Keratinocyte (primary cell): Measurements from ENCODE around the gene VAMP4. TPM values are rescaled to one million over a fixed set of nuclear protein-coding genes. Genes with fewer than 3 reads are reported as not detected.

ENCODE experiments used
- DNase-seq: peaks from one replicate; pipeline ENCODE4 v3.0.0-alpha.2; 2011; ENCODE audit warnings: low read depth, missing footprints, low spot score
- FAIRE-seq: peaks from 2 replicates; lab custom pipeline; 2011; peaks lifted over from hg19 to GRCh38; lab: Jason Lieb, UNC
- H2AFZ ChIP-seq: 2 replicates; pipeline ENCODE4 v1.6.0; 2012; ENCODE audit warnings: low read length, control low read depth, inconsistent platforms; ENCODE audit not compliant: control insufficient read depth
- H3K27ac ChIP-seq: 2 replicates; pipeline ENCODE4 v1.5.1; 2011; ENCODE audit warnings: low read length; ENCODE audit not compliant: control insufficient read depth, insufficient read depth
- H3K27me3 ChIP-seq: 3 replicates; pipeline ENCODE4 v1.6.0; 2011; ENCODE audit warnings: low read length; ENCODE audit not compliant: control insufficient read depth, insufficient read depth; ENCODE audit errors: extremely low read depth
- H3K36me3 ChIP-seq, 2 experiments: 2 replicates in 1 of 2; 3 replicates in 1 of 2; pipeline ENCODE4 v1.5.1; 2011; ENCODE audit warnings: low read length in 2 of 2, mild to moderate bottlenecking in 1 of 2; ENCODE audit not compliant: control insufficient read depth in 2 of 2, insufficient read depth in 2 of 2; ENCODE audit errors: extremely low read depth in 1 of 2
- H3K4me1 ChIP-seq: 3 replicates; pipeline ENCODE4 v1.5.1; 2011; ENCODE audit warnings: low read length; ENCODE audit not compliant: control insufficient read depth, insufficient read depth; ENCODE audit errors: extremely low read depth
- H3K4me2 ChIP-seq: 3 replicates; pipeline ENCODE4 v1.6.0; 2011; ENCODE audit warnings: low read depth, low read length; ENCODE audit not compliant: control insufficient read depth, insufficient read depth; ENCODE audit errors: extremely low read depth
- H3K4me3 ChIP-seq, 3 experiments: fragments of 200-600 bp in 1 of 3; sonication (generic) in 1 of 3; 2 replicates in 2 of 3; 3 replicates in 1 of 3; pipeline ENCODE4 v1.5.1; 2011 to 2016; ENCODE audit warnings: low read length in 3 of 3, mild to moderate bottlenecking in 3 of 3, control low read depth in 2 of 3, inconsistent platforms in 1 of 3, low read depth in 1 of 3, mixed read lengths in 1 of 3, mixed run types in 1 of 3, moderate library complexity in 1 of 3; ENCODE audit not compliant: control insufficient read depth in 2 of 3, insufficient read depth in 2 of 3; ENCODE audit errors: extremely low read depth in 1 of 3
- H3K79me2 ChIP-seq: 2 replicates; pipeline ENCODE4 v1.6.0; 2012; ENCODE audit warnings: low read length; ENCODE audit not compliant: control insufficient read depth, insufficient read depth
- H3K9ac ChIP-seq: 3 replicates; pipeline ENCODE4 v1.6.0; 2011; ENCODE audit warnings: low read length; ENCODE audit not compliant: control insufficient read depth, insufficient read depth; ENCODE audit errors: extremely low read depth
- H3K9me1 ChIP-seq: 3 replicates; pipeline ENCODE4 v1.6.0; 2011; ENCODE audit warnings: low read length; ENCODE audit not compliant: control insufficient read depth, insufficient read depth; ENCODE audit errors: extremely low read depth
- H3K9me3 ChIP-seq: 2 replicates; pipeline ENCODE4 v1.5.1; 2012; ENCODE audit warnings: low read depth, low read length; ENCODE audit not compliant: control insufficient read depth
- H4K20me1 ChIP-seq: 3 replicates; pipeline ENCODE4 v1.6.0; 2011; ENCODE audit warnings: low read length; ENCODE audit not compliant: control insufficient read depth, insufficient read depth; ENCODE audit errors: extremely low read depth
- CTCF ChIP-seq, 3 experiments: IDR thresholded peaks in 1 of 3; conservative IDR thresholded peaks in 1 of 3; optimal IDR thresholded peaks in 1 of 3; 2 replicates in 2 of 3; 3 replicates in 1 of 3; pipeline versions ENCODE3 to v1.5.1; 2011; ENCODE audit warnings: low read length in 3 of 3, mild to moderate bottlenecking in 3 of 3, moderate library complexity in 2 of 3, control low read depth in 1 of 3, inconsistent platforms in 1 of 3; ENCODE audit not compliant: insufficient read depth in 2 of 3; ENCODE audit errors: extremely low read depth in 1 of 3
- EZH2 ChIP-seq: IDR thresholded peaks from one replicate; pipeline ENCODE4 v1.6.1; 2012; ENCODE audit warnings: inconsistent platforms, mild to moderate bottlenecking, low read length, moderate library complexity
- dilution Hi-C: fragments of 300-500 bp; cut with MboI; formaldehyde crosslinking; loops from one replicate; pipeline ENCODE4 v1.7.0; 2020; ENCODE audit warnings: low sequenced_read_pairs; ENCODE audit not compliant: extremely low pct_ligation_motif_present
- polyA plus RNA-seq, 5 experiments: library from polyadenylated mRNA; depleted of rRNA in 3 of 5; stranded (reverse) in 3 of 5; stranded (forward) in 1 of 5; unstranded in 1 of 5; fragments of >200 nt; gene quantifications; 1 replicate in 1 of 5; 2 replicates in 3 of 5; 3 replicates in 1 of 5; pipeline versions ENCODE4 v1.2.1 to v1.2.3, GENCODE V29; 2011 to 2012; ENCODE audit warnings: missing spikeins in 2 of 5, low read depth in 1 of 5, low replicate concordance in 1 of 5

The VAMP4 gene
- polyA plus RNA-seq, 1 donor (not counting 4 experiments of a cell fraction or from before 2014, with no cell fraction given): 12.7 TPM

GRCh38 chr1:171748651-171749050, 6.8 kb upstream of the VAMP4 start:
- H2AFZ ChIP-seq: no peak overlapping the region
- no peak for DNase-seq
- H3K9ac ChIP-seq: no peak overlapping the region
- H3K9me3 ChIP-seq: no peaks in the 10 kb centered on the region
- H3K79me2 ChIP-seq: no peaks in the 10 kb centered on the region
- H3K36me3 ChIP-seq: no peaks in the 10 kb centered on the region
- H3K4me3 ChIP-seq: no peak overlapping the region
- no peaks in the 10 kb centered on the region for H3K9me1 ChIP-seq
- H3K4me2 ChIP-seq: no peak overlapping the region
- TF ChIP-seq EZH2 (no peak), CTCF (optimal IDR thresholded peaks at IDR 0.05 in 1 of 3, IDR thresholded peaks at IDR 0.05 in 1 of 3, conservative IDR thresholded peaks at IDR 0.05 in 1 of 3; ENCODE audit: extremely low read depth in 1 of 3, insufficient read depth in 2 of 3, low read length in 3 of 3) (no peak)
- H3K27me3 ChIP-seq: no peaks in the 10 kb centered on the region
- H4K20me1 ChIP-seq: no peaks in the 10 kb centered on the region
- peaks cover 6% of the 10 kb centered on the region for H3K4me1 ChIP-seq
- FAIRE-seq: no peak
- dilution Hi-C loops: no loop called here
- no peak overlapping the region for H3K27ac ChIP-seq

- DNase-seq (no peak), FAIRE-seq (no peak)
- H3K36me3 ChIP-seq: no peaks in the 10 kb centered on the region
- H3K4me3 ChIP-seq: no peak overlapping the region
- H3K27ac ChIP-seq: no peak overlapping the region
- H3K9ac ChIP-seq: no peak overlapping the region
- peaks cover 16% of the 10 kb centered on the region for H3K79me2 ChIP-seq
- dilution Hi-C loops: no loop called here
- peaks cover 22% of the 10 kb centered on the region for H3K4me1 ChIP-seq
- no peaks in the 10 kb centered on the region for H3K9me1 ChIP-seq
- no peaks in the 10 kb centered on the region for H3K9me3 ChIP-seq
- no peak overlapping the region for H3K4me2 ChIP-seq
- no peak for TF ChIP-seq CTCF (optimal IDR thresholded peaks at IDR 0.05 in 1 of 3, IDR thresholded peaks at IDR 0.05 in 1 of 3, conservative IDR thresholded peaks at IDR 0.05 in 1 of 3; ENCODE audit: extremely low read depth in 1 of 3, insufficient read depth in 2 of 3, low read length in 3 of 3)
- no peak for TF ChIP-seq EZH2
- H4K20me1 ChIP-seq: no peaks in the 10 kb centered on the region
- H3K27me3 ChIP-seq: no peaks in the 10 kb centered on the region
- no peak overlapping the region for H2AFZ ChIP-seq
These were observed 3.1 kb upstream of the VAMP4 start for GRCh38 chr1:171744986-171745385.
